Measurements from ENCODE around the gene GUK1. TPM values are rescaled to one million over a fixed set of nuclear protein-coding genes. Genes with fewer than 3 reads are reported as not detected.
A peak's percentile ranks its signal among the peaks of the same experiment; 100 is the strongest.

GUK1 gene
- total RNA-seq, 2 donors from 2014 or later = 130 to 148 TPM

DNA sequence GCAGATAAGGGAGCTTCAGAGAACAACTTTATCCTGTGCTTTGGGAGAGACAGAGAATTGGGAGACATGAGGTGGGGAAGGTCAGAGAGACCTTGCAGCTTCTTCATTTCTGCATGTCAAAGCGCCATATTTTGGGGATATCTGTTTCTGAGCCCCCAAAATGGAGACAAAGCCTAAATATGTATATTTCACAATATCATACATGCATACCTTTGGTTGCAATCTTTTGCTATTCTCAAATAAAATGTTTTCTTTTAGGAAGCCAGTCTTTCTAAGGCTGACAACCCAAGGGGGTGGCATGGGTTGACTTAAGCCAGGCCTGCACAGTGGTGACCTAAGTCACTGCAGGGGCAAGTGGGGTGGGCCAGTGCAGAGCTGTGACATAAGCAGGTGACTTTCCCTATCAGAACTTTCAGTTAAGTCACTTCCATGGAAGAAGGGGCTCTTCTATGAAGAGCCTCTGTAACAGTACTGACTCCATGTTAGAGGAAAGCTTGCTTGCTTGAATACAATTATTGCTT lies 17.1 kb upstream of the GUK1 start:
- Mint-ChIP-seq H3K9me3 (peaks cover 2% of the 10 kb centered on the region in 2 donors), H3K27ac (no peak overlapping the region), H3K4me1 (ENCODE audit: low read depth) (peaks cover 14% of the 10 kb centered on the region), H3K27me3 (ENCODE audit: low read depth) (peaks cover 13% of the 10 kb centered on the region), H3K4me3 (no peak overlapping the region), H3K36me3 (ENCODE audit: insufficient read depth in 2 of 2) (peaks cover 0 to 2% of the 10 kb centered on the region in 2 donors)
- DNase-seq (no peak), ATAC-seq (replicated peaks in 1 of 2) (no peak)

GRCh38 chr1:228123505-228123904 lies 16.6 kb upstream of the GUK1 start:
- no peak overlapping the region for H3K4me3 Mint-ChIP-seq
- DNase-seq = no peak
- no peak overlapping the region for H3K27ac Mint-ChIP-seq
- H3K36me3 Mint-ChIP-seq (ENCODE audit: insufficient read depth in 2 of 2) = no peaks in the 10 kb centered on the region
- no peaks in the 10 kb centered on the region for H3K9me3 Mint-ChIP-seq
- H3K4me1 Mint-ChIP-seq (ENCODE audit: low read depth) = peaks cover 14% of the 10 kb centered on the region
- ATAC-seq (replicated peaks in 1 of 2) = no peak
- peaks cover 13% of the 10 kb centered on the region for H3K27me3 Mint-ChIP-seq (ENCODE audit: low read depth)

GRCh38 chr1:228125185-228125584 lies 14.9 kb upstream of the GUK1 start:
- H3K27me3 Mint-ChIP-seq (ENCODE audit: low read depth) = peaks cover 13% of the 10 kb centered on the region
- H3K4me1 Mint-ChIP-seq (ENCODE audit: low read depth) = peaks cover 9% of the 10 kb centered on the region
- no peaks in the 10 kb centered on the region for H3K9me3 Mint-ChIP-seq
- DNase-seq = no peak
- no peak overlapping the region for H3K27ac Mint-ChIP-seq
- no peaks in the 10 kb centered on the region for H3K36me3 Mint-ChIP-seq (ENCODE audit: insufficient read depth in 2 of 2)
- ATAC-seq (replicated peaks in 1 of 2) = no peak
- no peak overlapping the region for H3K4me3 Mint-ChIP-seq

GRCh38 chr1:228131766-228132165 lies 8.3 kb upstream of the GUK1 start:
- no peak overlapping the region for H3K4me3 Mint-ChIP-seq
- H3K27ac Mint-ChIP-seq = no peak overlapping the region
- no peaks in the 10 kb centered on the region for H3K9me3 Mint-ChIP-seq
- peaks cover 18% of the 10 kb centered on the region for H3K27me3 Mint-ChIP-seq (ENCODE audit: low read depth)
- no peaks in the 10 kb centered on the region for H3K36me3 Mint-ChIP-seq (ENCODE audit: insufficient read depth in 2 of 2)
- no peak for ATAC-seq (replicated peaks in 1 of 2)
- DNase-seq = no peak
- peaks cover 11% of the 10 kb centered on the region for H3K4me1 Mint-ChIP-seq (ENCODE audit: low read depth)

DNA sequence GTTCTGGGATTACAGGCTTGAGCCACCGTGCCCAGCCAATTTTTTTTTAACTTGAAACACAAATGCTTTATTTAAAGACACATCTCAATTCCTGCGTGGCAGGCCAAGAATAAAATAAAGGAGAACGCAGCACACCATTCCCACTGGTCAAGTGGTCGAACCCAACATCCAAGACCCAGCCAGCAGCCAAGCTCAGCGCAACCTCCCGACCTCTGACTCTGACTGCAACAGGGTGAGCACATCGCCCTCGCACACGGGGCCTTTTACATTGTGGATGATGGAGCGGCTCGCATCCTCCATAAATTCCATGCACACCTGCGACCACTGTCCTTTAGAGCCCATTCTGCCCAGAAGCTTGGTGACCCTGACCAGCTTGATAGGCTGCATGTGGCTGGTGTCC lies 5.5 kb upstream of the GUK1 start:
- H3K27me3 Mint-ChIP-seq (ENCODE audit: low read depth) = peaks cover 18% of the 10 kb centered on the region
- peaks cover 11% of the 10 kb centered on the region for H3K4me1 Mint-ChIP-seq (ENCODE audit: low read depth)
- no peaks in the 10 kb centered on the region for H3K9me3 Mint-ChIP-seq
- no peak overlapping the region for H3K4me3 Mint-ChIP-seq
- DNase-seq = no peak
- no peak overlapping the region for H3K27ac Mint-ChIP-seq
- no peaks in the 10 kb centered on the region for H3K36me3 Mint-ChIP-seq (ENCODE audit: insufficient read depth in 2 of 2)
- no peak for ATAC-seq (replicated peaks in 1 of 2)

- H3K4me1 Mint-ChIP-seq (ENCODE audit: low read depth) = peaks cover 10% of the 10 kb centered on the region
- peaks cover 3% of the 10 kb centered on the region in 2 donors for H3K36me3 Mint-ChIP-seq (ENCODE audit: insufficient read depth in 2 of 2)
- DNase-seq (no peak), ATAC-seq (replicated peaks in 1 of 2) (no peak)
- no peak overlapping the region for H3K4me3 Mint-ChIP-seq
- H3K27ac Mint-ChIP-seq = no peak overlapping the region
- peaks cover 18% of the 10 kb centered on the region for H3K27me3 Mint-ChIP-seq (ENCODE audit: low read depth)
- H3K9me3 Mint-ChIP-seq = no peaks in the 10 kb centered on the region
Observed at GRCh38 chr1:228136901-228137300, 3.2 kb upstream of the GUK1 start.

DNA sequence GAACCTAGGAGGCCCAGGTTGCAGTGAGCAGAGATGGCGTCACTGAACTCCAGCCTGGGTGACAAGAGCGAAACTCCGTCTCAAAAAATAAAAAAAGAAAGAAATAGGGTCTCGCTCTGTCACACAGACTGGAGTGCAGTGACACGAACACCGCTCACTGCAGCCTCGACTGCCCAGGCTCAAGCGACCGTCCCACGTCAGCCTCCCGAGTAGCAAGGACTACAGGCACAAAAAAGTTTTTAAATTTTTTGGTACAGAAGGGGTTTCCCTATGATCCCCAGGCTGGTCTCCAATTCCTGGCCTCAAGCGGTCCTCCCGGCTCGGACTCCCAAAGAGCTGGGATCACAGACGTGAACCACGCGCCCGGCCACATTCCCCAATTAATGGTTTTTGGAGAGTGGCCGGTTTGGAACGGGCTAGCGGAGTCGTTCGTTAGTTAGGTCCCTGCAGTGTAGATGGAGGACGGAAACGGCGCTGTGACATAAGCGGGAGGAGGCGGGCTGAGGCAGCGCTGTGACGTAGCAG lies 611 bp upstream of the GUK1 start:
- ATAC-seq (replicated peaks in 1 of 2) = no peak
- peak overlapping the region; percentile 84 for H3K27ac Mint-ChIP-seq
- H3K9me3 Mint-ChIP-seq = no peaks in the 10 kb centered on the region

DNA sequence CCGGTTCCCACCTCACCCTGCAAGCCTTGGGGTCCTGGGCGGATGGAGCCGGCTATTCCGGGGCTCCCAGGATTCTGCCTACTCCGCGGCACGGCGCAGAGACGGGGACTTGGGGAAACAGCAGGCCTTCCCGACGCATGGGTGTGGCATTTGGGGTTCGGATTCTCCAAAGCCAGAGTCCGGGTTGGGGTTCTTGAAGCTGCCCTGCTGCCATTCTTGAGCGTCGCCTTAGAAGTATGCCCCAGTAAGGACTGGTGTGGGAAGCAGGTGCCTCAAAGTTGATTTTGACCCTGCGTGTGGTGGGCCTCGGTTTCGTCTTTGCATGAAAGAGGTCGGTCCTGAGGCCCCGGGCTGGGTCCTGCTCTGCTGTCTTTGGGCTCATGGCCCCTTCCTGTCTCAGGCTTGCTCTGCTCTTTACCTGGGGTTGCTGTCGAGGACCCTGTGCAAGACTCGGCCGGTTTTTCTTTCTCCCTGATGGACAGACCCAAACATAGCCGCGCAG lies 696 bp downstream of the GUK1 start:
- DNase-seq = no peak
- peaks cover 35% of the 10 kb centered on the region for H3K4me1 Mint-ChIP-seq (ENCODE audit: low read depth)
- H3K36me3 Mint-ChIP-seq (ENCODE audit: insufficient read depth in 2 of 2) = peaks cover 3% of the 10 kb centered on the region in 2 donors
- H3K27ac Mint-ChIP-seq = peak overlapping the region; percentile 97
- ATAC-seq (replicated peaks in 1 of 2) = no peak
- H3K4me3 Mint-ChIP-seq = peak overlapping the region; percentile 98 to 100
- H3K9me3 Mint-ChIP-seq = no peaks in the 10 kb centered on the region
- H3K27me3 Mint-ChIP-seq (ENCODE audit: low read depth) = peaks cover 16% of the 10 kb centered on the region

More for the DNA sequence above, 611 bp upstream of the GUK1 start:
- Mint-ChIP-seq H3K4me1 (ENCODE audit: low read depth) (peaks cover 35% of the 10 kb centered on the region), H3K27me3 (ENCODE audit: low read depth) (peaks cover 18% of the 10 kb centered on the region), H3K36me3 (ENCODE audit: insufficient read depth in 2 of 2) (peaks cover 3% of the 10 kb centered on the region in 2 donors), H3K4me3 (peak overlapping the region; percentile 98 to 100)
- DNase-seq = no peak

DNA sequence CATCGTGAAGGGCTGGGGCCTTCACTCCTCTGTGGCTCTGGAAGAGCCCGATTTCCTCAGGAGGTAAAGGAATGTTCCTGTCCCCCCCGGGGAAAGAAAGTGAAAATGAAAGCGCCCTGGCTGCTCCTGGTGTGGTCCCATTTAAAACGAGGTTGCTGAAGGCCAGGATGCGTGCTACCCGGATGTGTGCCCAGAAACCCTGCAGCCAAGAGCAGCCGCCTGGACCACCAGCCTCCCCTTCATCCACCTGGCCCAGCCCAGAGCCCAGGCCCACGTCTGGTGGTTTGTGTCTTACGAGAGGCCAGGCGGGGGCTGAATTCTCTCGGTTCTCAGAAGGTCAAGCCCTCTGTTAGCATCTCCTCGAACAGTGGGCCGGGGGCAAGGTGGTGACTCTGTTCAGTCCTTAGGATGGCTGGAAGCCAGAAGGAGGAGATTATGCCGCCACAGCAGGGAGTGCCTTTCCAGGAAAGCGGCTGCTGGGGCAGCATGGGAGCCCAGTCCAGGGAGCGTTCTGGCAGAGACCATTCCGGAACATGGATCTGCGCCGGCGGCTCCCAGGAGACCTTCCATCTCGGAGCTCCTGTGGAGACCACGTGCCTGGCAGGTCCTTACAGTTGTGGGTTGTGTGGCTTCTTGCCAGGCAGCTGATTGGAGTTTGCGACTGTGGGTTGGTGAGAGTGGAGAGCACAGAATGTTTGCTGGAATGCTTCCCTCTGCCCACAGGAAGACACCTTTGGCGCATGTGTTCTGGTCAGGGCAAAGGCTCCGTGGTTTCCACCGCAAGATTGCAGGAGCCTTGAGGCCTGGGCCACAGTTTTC lies 1.4 kb downstream of the GUK1 start:
- H3K27ac Mint-ChIP-seq = peak overlapping the region; percentile 97
- H3K27me3 Mint-ChIP-seq (ENCODE audit: low read depth) = peaks cover 10% of the 10 kb centered on the region
- H3K4me3 Mint-ChIP-seq = peak overlapping the region; percentile 98 to 100
- peaks cover 3% of the 10 kb centered on the region in 2 donors for H3K36me3 Mint-ChIP-seq (ENCODE audit: insufficient read depth in 2 of 2)
- peaks cover 35% of the 10 kb centered on the region for H3K4me1 Mint-ChIP-seq (ENCODE audit: low read depth)
- no peaks in the 10 kb centered on the region for H3K9me3 Mint-ChIP-seq
- DNase-seq (peak in 1 of 2 donors; percentile 23), ATAC-seq (replicated peaks in 1 of 2) (no peak)

GRCh38 chr1:228142155-228142691 lies 2.1 kb downstream of the GUK1 start:
- Mint-ChIP-seq H3K36me3 (ENCODE audit: insufficient read depth in 2 of 2) (peaks cover 3% of the 10 kb centered on the region in 2 donors), H3K4me3 (peak overlapping the region; percentile 98 to 100), H3K27me3 (ENCODE audit: low read depth) (peaks cover 3% of the 10 kb centered on the region), H3K27ac (peak overlapping the region; percentile 15), H3K9me3 (no peaks in the 10 kb centered on the region), H3K4me1 (ENCODE audit: low read depth) (peaks cover 35% of the 10 kb centered on the region)
- DNase-seq = no peak
- ATAC-seq (replicated peaks in 1 of 2) = no peak

GRCh38 chr1:228142701-228143136 lies 2.6 kb downstream of the GUK1 start:
- peaks cover 35% of the 10 kb centered on the region for H3K4me1 Mint-ChIP-seq (ENCODE audit: low read depth)

DNA sequence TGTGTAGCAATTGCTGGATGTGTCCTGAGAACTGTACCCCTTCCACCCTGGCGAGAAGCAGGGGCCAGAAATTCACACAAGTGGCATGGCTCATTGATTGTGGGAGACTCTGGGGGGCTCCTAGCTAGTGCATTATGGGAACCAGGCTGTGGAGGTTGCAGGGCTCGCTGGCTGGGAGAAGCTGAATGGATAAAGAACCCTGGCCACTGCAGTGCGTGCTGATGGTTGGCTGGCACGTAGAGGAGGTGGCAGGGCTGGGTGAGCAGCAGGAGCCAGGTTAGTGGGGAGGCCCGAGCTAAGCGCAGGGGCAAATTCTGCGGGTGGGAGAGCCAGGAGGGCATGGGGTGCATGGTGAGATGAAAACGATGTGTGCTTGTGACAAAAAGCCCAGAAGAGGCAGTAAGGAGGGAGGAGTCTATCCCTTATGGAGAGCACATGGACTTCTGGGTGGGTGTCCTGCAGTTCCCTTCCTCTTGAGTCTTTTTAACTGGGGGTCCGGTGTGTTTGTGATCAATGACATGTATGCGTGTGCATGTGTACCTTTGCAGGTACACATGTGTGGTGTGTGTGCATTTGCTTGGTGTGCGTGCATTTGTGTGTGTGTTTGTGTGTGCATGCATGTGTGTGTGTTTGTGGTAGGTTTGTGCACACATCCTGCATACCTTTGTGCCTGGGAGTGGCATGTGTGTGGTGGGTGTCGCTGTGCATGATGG lies 3.6 kb downstream of the GUK1 start:
- ATAC-seq (replicated peaks in 1 of 2) (no peak), DNase-seq (no peak)
- Mint-ChIP-seq H3K9me3 (no peaks in the 10 kb centered on the region), H3K27me3 (ENCODE audit: low read depth) (no peaks in the 10 kb centered on the region), H3K36me3 (ENCODE audit: insufficient read depth in 2 of 2) (peaks cover 3% of the 10 kb centered on the region in 2 donors), H3K4me3 (peak overlapping the region; percentile 98 to 100), H3K27ac (no peak overlapping the region), H3K4me1 (ENCODE audit: low read depth) (peaks cover 35% of the 10 kb centered on the region)

More at GRCh38 chr1:228142701-228143136, 2.6 kb downstream of the GUK1 start:
- H3K36me3 Mint-ChIP-seq (ENCODE audit: insufficient read depth in 2 of 2) = peaks cover 3% of the 10 kb centered on the region in 2 donors
- ATAC-seq (replicated peaks in 1 of 2) (no peak), DNase-seq (no peak)
- no peaks in the 10 kb centered on the region for H3K9me3 Mint-ChIP-seq
- H3K27me3 Mint-ChIP-seq (ENCODE audit: low read depth) = no peaks in the 10 kb centered on the region
- peak overlapping the region; percentile 98 to 100 for H3K4me3 Mint-ChIP-seq
- H3K27ac Mint-ChIP-seq = peak overlapping the region; percentile 17

Measured in activated T-cell treated with anti-CD3 and anti-CD28 coated beads, Interleukin-2, amount 50 U/mL, for 72 hours (primary cell).